ENCODE data around the gene GHRL. TPM values are rescaled to one million over a fixed set of nuclear protein-coding genes. Genes with fewer than 3 reads are reported as not detected.

The GHRL gene
- total RNA-seq, 1 donor from 2014 or later, result not detected

- DNase-seq (ENCODE audit: extremely low read depth, low read depth, low spot score), result peak; percentile 50
These were observed 44.4 kb downstream of the GHRL start, which contains the start of gene TATDN2 for GRCh38 chr3:10248184-10248983. Gene TATDN2 (plus strand): TSS chr3:10248459. CDS start chr3:10249201, 742 bp downstream.

DNA sequence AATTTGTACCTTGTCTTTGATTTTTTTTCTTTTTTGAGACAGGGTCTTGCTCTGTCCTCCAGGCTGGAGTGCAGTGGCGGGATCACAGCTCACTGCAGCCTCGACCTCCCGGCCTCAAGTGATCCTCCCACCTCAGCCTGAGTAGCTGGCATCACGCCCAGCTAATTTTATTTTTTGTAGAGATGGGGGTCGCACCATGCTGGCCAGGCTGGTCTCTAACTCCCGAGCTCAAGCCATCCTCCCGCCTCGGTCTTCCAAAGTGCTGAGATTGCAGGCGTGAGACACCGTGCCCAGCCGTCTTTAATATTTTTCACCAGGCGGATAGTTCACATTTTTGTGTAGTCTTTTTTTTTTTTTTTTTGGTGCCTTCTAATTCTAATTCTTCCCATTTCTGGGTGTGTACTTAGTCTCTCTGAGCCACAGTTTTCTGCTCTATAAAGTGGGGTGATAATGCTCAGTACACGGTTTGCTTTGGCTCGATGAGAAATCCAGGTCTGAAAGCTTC is 45.0 kb downstream of the GHRL start:
- no peak for DNase-seq (ENCODE audit: extremely low read depth, low read depth, low spot score)

DNA sequence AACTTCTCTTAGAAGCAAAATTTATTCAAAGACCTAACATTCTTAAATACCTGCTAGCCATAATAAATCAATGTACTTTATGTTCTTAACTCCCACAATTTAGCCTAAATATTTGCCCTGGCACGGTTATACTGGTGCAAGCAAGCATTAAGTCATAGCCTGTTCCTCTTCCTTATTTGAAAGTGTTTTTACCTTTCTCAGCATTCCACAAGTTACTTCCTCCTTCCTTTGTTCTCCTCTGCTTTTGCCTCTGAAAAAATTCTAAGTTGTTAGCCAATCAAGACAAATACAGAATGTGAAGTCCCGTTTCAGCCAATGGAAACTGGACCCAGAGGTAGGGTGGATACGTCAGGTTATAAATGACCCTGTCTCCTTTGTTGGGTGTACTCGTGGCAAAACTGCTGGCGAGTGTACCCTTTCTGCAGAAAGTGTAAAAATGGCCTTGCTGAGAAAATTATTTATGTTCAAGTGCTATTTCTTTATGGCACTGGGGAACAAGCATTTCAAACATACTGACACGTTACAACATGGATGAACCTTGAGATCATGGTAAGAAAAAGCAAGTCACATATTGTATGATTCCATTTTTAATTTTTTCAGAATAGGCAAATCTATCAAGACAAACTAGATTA is 47.5 kb downstream of the GHRL start:
- no peak for DNase-seq (ENCODE audit: extremely low read depth, low read depth, low spot score)

GRCh38 chr3:10244009-10244408 is 48.7 kb downstream of the GHRL start:
- no peak for DNase-seq (ENCODE audit: extremely low read depth, low read depth, low spot score)

- no peak for DNase-seq (ENCODE audit: extremely low read depth, low read depth, low spot score)
These were observed 50.3 kb downstream of the GHRL start for GRCh38 chr3:10242182-10243065.

GRCh38 chr3:10240799-10241198 is 51.9 kb downstream of the GHRL start:
- no peak for DNase-seq (ENCODE audit: extremely low read depth, low read depth, low spot score)

GRCh38 chr3:10238345-10239183 is 54.2 kb downstream of the GHRL start:
- DNase-seq (ENCODE audit: extremely low read depth, low read depth, low spot score), result no peak

Other genes starting within 250 kb of the GHRL start
- gene FANCD2OS, start 184.7 kb downstream of the GHRL start, total RNA-seq, result not detected in 2 replicates
- gene BRK1, start 177.3 kb downstream of the GHRL start, total RNA-seq, result 156 and 202 TPM in 2 replicates
- 47.1 and 50.7 TPM in 2 replicates for gene VHL, start 151.2 kb downstream of the GHRL start, total RNA-seq
- gene IRAK2, start 128.0 kb downstream of the GHRL start, total RNA-seq, result 41.6 and 50.1 TPM in 2 replicates
- 14.6 and 19.5 TPM in 2 replicates for gene TATDN2, start 44.5 kb downstream of the GHRL start, total RNA-seq
- gene SEC13, start 28.2 kb upstream of the GHRL start, total RNA-seq, result 185 and 191 TPM in 2 replicates
- not detected in 2 replicates for gene ATP2B2, start 212.6 kb upstream of the GHRL start, total RNA-seq